NCI-H1105 treated with DMSO at 0.1 percent for 48 hours (cell line): ENCODE data around the gene NF1.
"Not testable (repeated sequence)": the region's sequence is repeated elsewhere in the genome, so short reads cannot be mapped to it uniquely, and the experiment has no call there.

ENCODE experiments used
- DNase-seq: peaks from one replicate; lab custom pipeline; 2025; lab: John Stamatoyannopoulos, UW

NF1 gene

GRCh38 chr17:31339906-31340661 is 245.3 kb downstream of the NF1 start:
- no peak for DNase-seq

DNA sequence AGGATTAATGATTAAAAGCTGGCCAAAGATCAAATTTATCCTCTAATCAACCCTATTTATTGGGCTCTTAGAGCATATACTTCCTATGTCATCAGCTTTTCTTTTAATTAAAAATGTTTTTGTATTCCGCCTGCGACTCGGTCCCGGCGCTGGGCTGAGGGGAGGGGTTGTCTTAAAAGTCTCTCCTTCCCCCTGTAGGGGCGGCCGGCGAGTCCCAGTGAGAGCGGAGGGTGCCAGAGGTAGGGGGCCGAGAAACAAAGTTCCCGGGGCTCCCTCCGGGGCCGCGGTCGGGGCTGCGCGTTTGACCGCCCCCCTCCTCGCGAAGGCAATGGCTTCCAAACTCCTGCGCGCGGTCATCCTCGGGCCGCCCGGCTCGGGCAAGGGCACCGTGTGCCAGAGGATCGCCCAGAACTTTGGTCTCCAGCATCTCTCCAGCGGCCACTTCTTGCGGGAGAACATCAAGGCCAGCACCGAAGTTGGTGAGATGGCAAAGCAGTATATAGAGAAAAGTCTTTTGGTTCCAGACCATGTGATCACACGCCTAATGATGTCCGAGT is 250.5 kb downstream of the NF1 start:
- DNase-seq, result not testable (repeated sequence)

DNA sequence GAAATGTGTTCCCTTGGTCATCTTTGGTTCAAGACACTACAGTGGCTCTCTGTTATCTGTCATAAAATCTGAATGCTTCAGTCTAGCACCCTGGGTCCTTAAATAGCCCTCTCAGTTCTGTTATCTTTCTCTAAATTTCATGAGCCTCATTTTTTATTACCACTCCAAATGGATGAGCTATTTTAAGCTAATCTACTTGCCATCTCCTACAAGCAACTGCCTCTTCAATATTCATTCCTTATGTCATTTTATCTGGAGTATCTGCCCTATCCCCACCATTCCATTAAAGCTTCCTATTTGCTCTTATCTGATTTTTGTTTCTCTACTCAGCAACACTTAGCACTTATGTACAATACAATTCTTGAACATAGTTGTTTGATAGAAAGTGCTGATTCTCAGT is 254.7 kb downstream of the NF1 start:
- DNase-seq, result no peak

- DNase-seq, result no peak
Measured at GRCh38 chr17:31355935-31356334, 261.2 kb downstream of the NF1 start.

GRCh38 chr17:31357091-31357490 is 262.3 kb downstream of the NF1 start:
- no peak for DNase-seq

GRCh38 chr17:31357839-31358394 is 263.1 kb downstream of the NF1 start:
- no peak for DNase-seq

GRCh38 chr17:31364012-31364411 is 269.2 kb downstream of the NF1 start:
- DNase-seq, result no peak

GRCh38 chr17:31366088-31366487 is 271.3 kb downstream of the NF1 start:
- DNase-seq, result no peak

- no peak for DNase-seq
Measured at GRCh38 chr17:31369266-31369665, 274.5 kb downstream of the NF1 start.

- DNase-seq, result no peak
Measured at GRCh38 chr17:31371511-31372097, 276.8 kb downstream of the NF1 start.

- DNase-seq, result peak; percentile 47
Measured at GRCh38 chr17:31373150-31374093, 278.6 kb downstream of the NF1 start.

- no peak for DNase-seq
Measured at GRCh38 chr17:31374094-31374447, 279.3 kb downstream of the NF1 start.

DNA sequence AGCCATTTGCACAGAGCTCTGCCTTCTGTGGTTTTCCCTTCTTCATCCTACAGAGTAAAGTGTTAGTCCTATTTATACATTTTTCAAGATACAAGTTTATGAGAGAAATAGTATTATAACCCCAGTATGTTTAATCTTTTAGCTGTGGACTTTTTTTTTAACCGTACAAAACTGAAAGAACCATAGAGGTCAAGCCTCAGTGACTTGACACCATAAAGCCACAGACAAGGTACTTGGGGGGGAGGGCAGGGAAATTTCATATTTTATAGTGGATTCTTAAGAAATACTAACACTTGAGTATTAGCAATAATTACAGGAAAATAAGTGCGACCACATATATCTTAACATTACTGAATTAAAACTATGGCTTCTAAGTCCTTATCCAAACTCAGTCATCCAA is 279.7 kb downstream of the NF1 start:
- DNase-seq, result no peak

GRCh38 chr17:31378638-31379037 is 283.9 kb downstream of the NF1 start:
- no peak for DNase-seq

GRCh38 chr17:31379597-31380205 is 284.9 kb downstream of the NF1 start:
- no peak for DNase-seq

DNA sequence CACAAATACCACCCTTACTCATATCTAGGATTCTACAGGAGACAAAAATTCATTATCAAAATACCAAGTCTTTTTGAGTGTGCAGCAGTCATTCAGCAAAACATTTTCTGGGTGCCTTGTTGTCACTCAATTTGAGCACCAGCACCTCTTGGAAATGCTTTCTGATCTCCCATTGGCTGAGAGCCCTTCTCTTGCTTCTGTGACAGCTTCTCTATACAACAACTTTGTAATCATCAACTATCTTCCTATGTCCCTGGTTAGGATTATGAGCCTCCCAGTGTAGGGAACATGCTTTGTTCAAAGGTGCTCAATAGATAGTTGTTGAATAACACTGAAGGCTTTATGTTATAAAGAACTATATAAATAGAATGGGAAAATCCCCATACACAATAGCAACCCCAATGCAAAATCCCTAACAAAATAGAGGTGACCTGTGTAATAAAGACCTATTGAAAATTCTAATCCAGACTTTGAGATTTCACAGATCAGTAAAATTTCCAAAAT is 286.4 kb downstream of the NF1 start:
- DNase-seq, result no peak

- DNase-seq, result not testable (repeated sequence)
Measured at GRCh38 chr17:31382668-31383275, 288.0 kb downstream of the NF1 start.

DNA sequence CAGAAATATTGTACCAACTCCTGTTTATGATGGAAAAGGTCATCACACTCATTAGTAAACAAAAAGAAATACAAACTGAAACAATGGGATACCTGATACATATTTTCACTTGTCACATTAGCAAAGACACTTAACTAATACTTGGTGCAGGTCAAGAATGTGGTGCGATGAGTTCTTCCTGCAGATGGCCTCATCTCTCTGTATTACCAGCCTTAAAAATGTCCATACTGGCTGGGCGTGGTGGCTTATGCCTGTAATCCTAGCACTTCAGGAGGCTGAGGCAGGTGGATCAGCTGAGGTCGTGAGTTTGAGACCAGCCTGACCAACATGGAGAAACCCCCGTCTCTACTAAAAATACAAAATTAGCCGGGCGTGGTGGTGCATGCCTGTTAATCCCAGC is 288.7 kb downstream of the NF1 start:
- DNase-seq, result peak; percentile 4

GRCh38 chr17:31385428-31386285 is 290.9 kb downstream of the NF1 start:
- no peak for DNase-seq

GRCh38 chr17:31386542-31387075 is 291.8 kb downstream of the NF1 start:
- no peak for DNase-seq
